ENCODE measurements around the gene OGFOD3. TPM values are rescaled to one million over a fixed set of nuclear protein-coding genes. Genes with fewer than 3 reads are reported as not detected.
"Not testable (repeated sequence)": the region's sequence is repeated elsewhere in the genome, so short reads cannot be mapped to it uniquely, and the experiment has no call there.

Gene OGFOD3
- total RNA-seq: 10 to 100 TPM; 25.6 to 29.1 TPM
- polyA plus RNA-seq: 10 to 100 TPM; 32.4 to 35.2 (median 32.6) TPM
- total RNA-seq: 22.0 to 45.2 (median 39.6) reads per million in 6 experiments

GRCh38 chr17:82418001-82418986, at the start of gene OGFOD3, which contains the start of gene HEXD:
Gene OGFOD3 (minus strand): TSS chr17:82418586. CDS start chr17:82418485, 101 bp downstream.
Gene HEXD (plus strand): TSS chr17:82418347. CDS start chr17:82419800, 1,453 bp downstream.
- Mint-ChIP-seq H3K36me3 (peaks cover 0 to 44% (median 12%) of the 10 kb centered on the region in 3 donors), H3K4me1 (peaks cover 12 to 39% (median 35%) of the 10 kb centered on the region in 4 donors), H3K27ac (peak within 1 kb of the TSS in 9 of 10 donors; percentile 66 to 92 (median 85)), H3K9me3 (no peaks in the 10 kb centered on the region), H3K27me3 (no peaks in the 10 kb centered on the region), H3K4me3 (peak within 1 kb of the TSS; percentile 65 to 90 (median 84))
- POLR2A ChIA-PET: interaction anchor here (0.5 to 3.1 kb wide), 16 partner anchors 11 to 229 kb away, joined by 3 to 16 read pairs (median 4); partner anchors contain the start of genes CSNK1D, FOXK2, NARF and SLC16A3
- peak; percentile 77 to 97 (median 88) for DNase-seq
- peak; percentile 84 to 87 for ATAC-seq

- H3K27ac Mint-ChIP-seq: peak overlapping the region in 2 of 10 donors; percentile 9 to 53
- peaks cover 0 to 86% (median 10%) of the 10 kb centered on the region in 3 donors for H3K36me3 Mint-ChIP-seq
- ATAC-seq (no peak), DNase-seq (no peak)
- peaks cover 3 to 21% (median 17%) of the 10 kb centered on the region in 4 donors for H3K4me1 Mint-ChIP-seq
- H3K4me3 Mint-ChIP-seq: no peak overlapping the region
- H3K27me3 Mint-ChIP-seq: no peaks in the 10 kb centered on the region
- no peaks in the 10 kb centered on the region for H3K9me3 Mint-ChIP-seq
- POLR2A ChIA-PET: no interaction called here
Measured at GRCh38 chr17:82465023-82465603, 46.7 kb upstream of the OGFOD3 start.

GRCh38 chr17:82464567-82464929, 46.2 kb upstream of the OGFOD3 start:
- ATAC-seq: no peak
- H3K27me3 Mint-ChIP-seq: no peaks in the 10 kb centered on the region

GRCh38 chr17:82463925-82464566, 45.7 kb upstream of the OGFOD3 start:
- Mint-ChIP-seq H3K27ac (peak overlapping the region in 4 of 10 donors; percentile 22 to 54 (median 42)), H3K27me3 (no peaks in the 10 kb centered on the region), H3K4me3 (no peak overlapping the region), H3K4me1 (peaks cover 7 to 29% (median 22%) of the 10 kb centered on the region in 4 donors), H3K9me3 (no peaks in the 10 kb centered on the region), H3K36me3 (peaks cover 0 to 78% (median 7%) of the 10 kb centered on the region in 3 donors)
- DNase-seq (no peak), ATAC-seq (no peak)
- POLR2A ChIA-PET: interaction anchor here (1.8 kb wide), 1 partner anchor 15 kb away, joined by 5 read pairs; no protein-coding TSS in a partner anchor

More at GRCh38 chr17:82464567-82464929, 46.2 kb upstream of the OGFOD3 start:
- peaks cover 0 to 83% (median 7%) of the 10 kb centered on the region in 3 donors for H3K36me3 Mint-ChIP-seq
- H3K27ac Mint-ChIP-seq: peak overlapping the region in 1 of 10 donors; percentile 9
- no peaks in the 10 kb centered on the region for H3K9me3 Mint-ChIP-seq
- no peak for DNase-seq
- H3K4me1 Mint-ChIP-seq: peaks cover 3 to 24% (median 19%) of the 10 kb centered on the region in 4 donors
- POLR2A ChIA-PET: no interaction called here
- no peak overlapping the region for H3K4me3 Mint-ChIP-seq

GRCh38 chr17:82463391-82463790, 45.0 kb upstream of the OGFOD3 start:
- no peak for DNase-seq
- H3K27me3 Mint-ChIP-seq: no peaks in the 10 kb centered on the region
- peaks cover 9 to 31% (median 24%) of the 10 kb centered on the region in 4 donors for H3K4me1 Mint-ChIP-seq
- peak overlapping the region in 3 of 10 donors; percentile 22 to 54 (median 53) for H3K27ac Mint-ChIP-seq
- H3K4me3 Mint-ChIP-seq: peak overlapping the region in 1 of 10 donors; percentile 62
- H3K36me3 Mint-ChIP-seq: peaks cover 0 to 72% (median 3%) of the 10 kb centered on the region in 3 donors
- H3K9me3 Mint-ChIP-seq: no peaks in the 10 kb centered on the region
- no peak for ATAC-seq
- POLR2A ChIA-PET: interaction anchor here (1.1 to 1.8 kb wide), 2 partner anchors 10 to 14 kb away, joined by 3 to 5 read pairs; no protein-coding TSS in a partner anchor

- no peaks in the 10 kb centered on the region for H3K9me3 Mint-ChIP-seq
- peak overlapping the region in 3 of 10 donors; percentile 46 to 57 (median 49) for H3K27ac Mint-ChIP-seq
- H3K36me3 Mint-ChIP-seq: peaks cover 0 to 59% (median 3%) of the 10 kb centered on the region in 3 donors
- ATAC-seq (no peak), DNase-seq (no peak)
- no peak overlapping the region for H3K4me3 Mint-ChIP-seq
- H3K4me1 Mint-ChIP-seq: peaks cover 19 to 41% (median 33%) of the 10 kb centered on the region in 4 donors
- POLR2A ChIA-PET: interaction anchor here (1.1 kb wide), 1 partner anchor 9 kb away, joined by 3 read pairs; no protein-coding TSS in a partner anchor
- no peaks in the 10 kb centered on the region for H3K27me3 Mint-ChIP-seq
Measured at GRCh38 chr17:82461827-82462524, 43.6 kb upstream of the OGFOD3 start.

GRCh38 chr17:82459936-82460335, 41.5 kb upstream of the OGFOD3 start:
- H3K4me3 Mint-ChIP-seq: peak overlapping the region in 5 of 10 donors; percentile 8 to 87 (median 24)

GRCh38 chr17:82458885-82459424, 40.6 kb upstream of the OGFOD3 start:
- H3K36me3 Mint-ChIP-seq: peaks cover 0 to 34% (median 3%) of the 10 kb centered on the region in 3 donors
- H3K27me3 Mint-ChIP-seq: no peaks in the 10 kb centered on the region
- ATAC-seq (no peak), DNase-seq (peak in 5 of 10 donors; percentile 20 to 48 (median 34))
- POLR2A ChIA-PET: interaction anchor here (0.7 to 3.6 kb wide), 10 partner anchors 10 to 594 kb away, joined by 3 to 31 read pairs (median 3); partner anchors contain the start of genes FOXK2 and SECTM1
- peak overlapping the region; percentile 84 to 97 (median 91) for H3K4me3 Mint-ChIP-seq
- peak overlapping the region; percentile 58 to 95 (median 85) for H3K27ac Mint-ChIP-seq
- H3K4me1 Mint-ChIP-seq: peaks cover 23 to 46% (median 32%) of the 10 kb centered on the region in 4 donors
- H3K9me3 Mint-ChIP-seq: no peaks in the 10 kb centered on the region

More at GRCh38 chr17:82459936-82460335, 41.5 kb upstream of the OGFOD3 start:
- POLR2A ChIA-PET: interaction anchor here (1.3 to 3.6 kb wide), 5 partner anchors 8 to 41 kb away, joined by 3 to 31 read pairs (median 5); no protein-coding TSS in a partner anchor
- ATAC-seq, H3K9me3 Mint-ChIP-seq, H3K27me3 Mint-ChIP-seq, DNase-seq: not testable (repeated sequence)
- H3K36me3 Mint-ChIP-seq: peaks cover 0 to 44% (median 3%) of the 10 kb centered on the region in 3 donors
- peak overlapping the region in 2 of 10 donors; percentile 37 to 62 for H3K27ac Mint-ChIP-seq
- peaks cover 23 to 46% (median 33%) of the 10 kb centered on the region in 4 donors for H3K4me1 Mint-ChIP-seq

GRCh38 chr17:82458179-82458884, 39.9 kb upstream of the OGFOD3 start, which contains the start of gene NARF:
Gene NARF (plus strand): TSS chr17:82458741. CDS start chr17:82458804, 63 bp downstream.
- Mint-ChIP-seq H3K36me3 (peaks cover 0 to 28% (median 3%) of the 10 kb centered on the region in 3 donors), H3K27ac (peak within 1 kb of the TSS; percentile 91 to 99 (median 98)), H3K27me3 (no peaks in the 10 kb centered on the region), H3K4me1 (peaks cover 20 to 41% (median 30%) of the 10 kb centered on the region in 4 donors), H3K4me3 (peak within 1 kb of the TSS; percentile 85 to 97 (median 91)), H3K9me3 (no peaks in the 10 kb centered on the region)
- DNase-seq: peak; percentile 90 to 98 (median 96)
- peak; percentile 95 to 96 for ATAC-seq
- POLR2A ChIA-PET: interaction anchor here (0.6 to 3.6 kb wide), 19 partner anchors 9 to 595 kb away, joined by 3 to 31 read pairs (median 3); partner anchors contain the start of genes DCXR, FOXK2, HEXD and OGFOD3

- ATAC-seq: no peak
- Mint-ChIP-seq H3K36me3 (peaks cover 0 to 23% (median 3%) of the 10 kb centered on the region in 3 donors), H3K27me3 (no peaks in the 10 kb centered on the region), H3K27ac (peak overlapping the region; percentile 91 to 99 (median 98)), H3K4me1 (peaks cover 18 to 40% (median 28%) of the 10 kb centered on the region in 4 donors), H3K9me3 (no peaks in the 10 kb centered on the region), H3K4me3 (peak overlapping the region; percentile 80 to 97 (median 89))
- POLR2A ChIA-PET: interaction anchor here (0.6 to 3.6 kb wide), 17 partner anchors 8 to 595 kb away, joined by 3 to 31 read pairs (median 3); partner anchors contain the start of genes DCXR, FOXK2, HEXD and OGFOD3
- DNase-seq: no peak
Measured at GRCh38 chr17:82457929-82458178, 39.5 kb upstream of the OGFOD3 start.
